Activated B cell treated with CpG ODN at 0.5 μM for 24 hours (primary cell): Measurements from ENCODE around the gene SERPINI1. TPM values are rescaled to one million over a fixed set of nuclear protein-coding genes. Genes with fewer than 3 reads are reported as not detected.
A peak's percentile ranks its signal among the peaks of the same experiment; 100 is the strongest.

Source experiments
- ATAC-seq: fragments of 200-7000 bp; cut with Tn5 transposase; one replicate; pipeline ENCODE4 v1.10.0; 2021; ENCODE audit warnings: low read depth, mild to moderate bottlenecking, moderate library complexity
- CTCF ChIA-PET: fragments of 350-600 bp; sonication (Branson Sonifier 250); formaldehyde crosslinking; loops from one replicate; lab custom pipeline; 2021; ENCODE audit warnings: antibody characterized with exemption; lab: Charles Lee
- POLR2A ChIA-PET: fragments of 350-600 bp; sonication (Branson Sonifier 250); formaldehyde crosslinking; loops from one replicate; lab custom pipeline; 2021; ENCODE audit warnings: antibody characterized with exemption; lab: Charles Lee
- DNase-seq: peaks from one replicate; pipeline ENCODE4 v3.0.0; 2022
- H3K27ac Mint-ChIP-seq: one replicate; pipeline ENCODE4 v1.8.0; 2020; ENCODE audit warnings: mixed read lengths
- H3K27me3 Mint-ChIP-seq: one replicate; pipeline ENCODE4 v1.8.0; 2021; ENCODE audit warnings: mixed read lengths
- H3K36me3 Mint-ChIP-seq: one replicate; pipeline ENCODE4 v1.8.0; 2021; ENCODE audit warnings: low read depth, mixed read lengths
- H3K4me1 Mint-ChIP-seq: one replicate; pipeline ENCODE4 v1.8.0; 2021; ENCODE audit warnings: mixed read lengths
- H3K4me3 Mint-ChIP-seq: one replicate; pipeline ENCODE4 v1.8.0; 2020; ENCODE audit warnings: mild to moderate bottlenecking, mixed read lengths
- H3K9me3 Mint-ChIP-seq: one replicate; pipeline ENCODE4 v1.8.0; 2020; ENCODE audit warnings: mixed read lengths
- intact Hi-C: fragments of 100-400 bp; cut with micrococcal nuclease; formaldehyde crosslinking; loops from one replicate; pipeline ENCODE4 v1.15.1; 2024
- total RNA-seq: library from RNA; stranded (reverse); gene quantifications from 2 replicates; pipeline ENCODE4 v1.2.3, GENCODE V29; 2022
- TF ChIP-seq, protein P1 (sequence below): fragments of 200-600 bp; IDR thresholded peaks from one replicate; pipeline ENCODE4 v1.8.0; 2022; ENCODE audit warnings: antibody characterized with exemption, mild to moderate bottlenecking

Gene SERPINI1
- total RNA-seq, 1 donor from 2014 or later: 1.8 TPM

DNA sequence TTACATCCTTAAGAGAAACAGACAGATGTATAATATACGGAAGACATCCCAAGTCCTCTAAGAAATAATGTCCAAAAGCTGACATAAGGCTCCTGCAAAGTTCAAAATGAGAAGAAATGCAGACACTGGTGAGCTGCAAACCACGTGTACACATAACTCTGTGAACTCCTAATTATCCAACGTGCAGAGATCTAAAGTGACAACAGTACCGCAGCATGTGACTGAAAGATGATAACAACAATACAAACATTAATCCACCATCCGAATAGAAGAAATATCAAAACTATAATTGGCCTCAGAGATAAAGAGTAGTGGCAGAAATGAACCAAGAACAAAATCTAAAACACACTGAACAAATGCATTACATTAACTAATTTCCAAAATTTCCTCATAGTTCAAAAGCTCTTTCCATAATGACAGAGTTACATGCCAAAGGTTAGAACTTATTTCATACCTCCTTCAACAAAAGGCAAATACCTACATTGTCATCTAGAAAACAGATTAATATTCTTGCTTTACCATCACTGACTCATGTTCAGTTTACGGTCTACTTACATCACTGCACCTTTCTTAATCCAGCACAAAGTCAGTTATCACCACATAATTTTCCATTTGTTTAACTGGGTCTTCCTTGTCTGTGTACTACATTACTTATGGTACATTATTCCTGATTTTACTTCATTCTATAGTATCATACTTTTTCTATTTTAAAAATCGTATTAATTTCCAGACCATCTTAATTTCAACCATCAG is 3.0 kb upstream of the SERPINI1 start:
- TF ChIP-seq, protein P1, sequence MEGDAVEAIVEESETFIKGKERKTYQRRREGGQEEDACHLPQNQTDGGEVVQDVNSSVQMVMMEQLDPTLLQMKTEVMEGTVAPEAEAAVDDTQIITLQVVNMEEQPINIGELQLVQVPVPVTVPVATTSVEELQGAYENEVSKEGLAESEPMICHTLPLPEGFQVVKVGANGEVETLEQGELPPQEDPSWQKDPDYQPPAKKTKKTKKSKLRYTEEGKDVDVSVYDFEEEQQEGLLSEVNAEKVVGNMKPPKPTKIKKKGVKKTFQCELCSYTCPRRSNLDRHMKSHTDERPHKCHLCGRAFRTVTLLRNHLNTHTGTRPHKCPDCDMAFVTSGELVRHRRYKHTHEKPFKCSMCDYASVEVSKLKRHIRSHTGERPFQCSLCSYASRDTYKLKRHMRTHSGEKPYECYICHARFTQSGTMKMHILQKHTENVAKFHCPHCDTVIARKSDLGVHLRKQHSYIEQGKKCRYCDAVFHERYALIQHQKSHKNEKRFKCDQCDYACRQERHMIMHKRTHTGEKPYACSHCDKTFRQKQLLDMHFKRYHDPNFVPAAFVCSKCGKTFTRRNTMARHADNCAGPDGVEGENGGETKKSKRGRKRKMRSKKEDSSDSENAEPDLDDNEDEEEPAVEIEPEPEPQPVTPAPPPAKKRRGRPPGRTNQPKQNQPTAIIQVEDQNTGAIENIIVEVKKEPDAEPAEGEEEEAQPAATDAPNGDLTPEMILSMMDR: no peak
- no peaks in the 10 kb centered on the region for H3K27me3 Mint-ChIP-seq
- no peak for ATAC-seq
- ChIA-PET POLR2A (no interaction called here), CTCF (no interaction called here)
- H3K4me3 Mint-ChIP-seq: peak overlapping the region; percentile 20
- H3K27ac Mint-ChIP-seq: no peak overlapping the region
- no peak for DNase-seq
- H3K36me3 Mint-ChIP-seq: peaks cover 17% of the 10 kb centered on the region
- H3K9me3 Mint-ChIP-seq: no peaks in the 10 kb centered on the region
- intact Hi-C loops: no loop called here
- peaks cover 42% of the 10 kb centered on the region for H3K4me1 Mint-ChIP-seq

DNA sequence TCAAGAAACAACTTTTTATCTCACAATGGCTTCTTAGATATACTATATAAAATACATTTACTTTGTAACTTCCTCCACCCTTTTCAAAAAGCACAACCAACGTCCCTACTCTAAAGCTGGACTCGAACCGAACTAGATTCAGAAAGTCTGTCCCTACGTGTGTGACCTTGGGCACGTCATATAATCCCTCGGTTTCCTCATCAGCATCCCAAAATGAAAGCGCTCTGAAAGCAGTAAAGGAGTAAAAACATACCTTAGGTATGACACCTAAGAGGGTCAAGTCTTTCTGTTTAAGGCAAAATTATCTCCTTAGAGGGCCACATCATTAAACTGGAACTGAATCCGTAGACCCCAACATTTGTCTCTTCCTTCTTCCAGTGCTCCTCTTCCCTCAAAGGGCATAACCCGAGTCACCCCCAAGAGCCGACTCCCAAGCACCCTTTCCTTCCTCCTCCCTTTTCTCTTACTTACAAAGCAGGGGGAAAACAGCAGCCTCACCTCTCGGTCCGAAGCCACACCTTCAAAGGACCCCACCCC is 1.5 kb upstream of the SERPINI1 start:
- Mint-ChIP-seq H3K27ac (no peak overlapping the region), H3K36me3 (peaks cover 12% of the 10 kb centered on the region), H3K27me3 (no peaks in the 10 kb centered on the region), H3K9me3 (no peaks in the 10 kb centered on the region), H3K4me3 (no peak overlapping the region), H3K4me1 (peaks cover 34% of the 10 kb centered on the region)
- CTCF ChIA-PET: no interaction called here
- DNase-seq (no peak), ATAC-seq (no peak)
- intact Hi-C loops: loop anchor here (1.0 to 2.0 kb wide), 5 partner anchors 19 to 361 kb away; partner anchors contain the start of genes GOLIM4 and ZBBX
- TF ChIP-seq, protein P1: no peak
- POLR2A ChIA-PET: no interaction called here

DNA sequence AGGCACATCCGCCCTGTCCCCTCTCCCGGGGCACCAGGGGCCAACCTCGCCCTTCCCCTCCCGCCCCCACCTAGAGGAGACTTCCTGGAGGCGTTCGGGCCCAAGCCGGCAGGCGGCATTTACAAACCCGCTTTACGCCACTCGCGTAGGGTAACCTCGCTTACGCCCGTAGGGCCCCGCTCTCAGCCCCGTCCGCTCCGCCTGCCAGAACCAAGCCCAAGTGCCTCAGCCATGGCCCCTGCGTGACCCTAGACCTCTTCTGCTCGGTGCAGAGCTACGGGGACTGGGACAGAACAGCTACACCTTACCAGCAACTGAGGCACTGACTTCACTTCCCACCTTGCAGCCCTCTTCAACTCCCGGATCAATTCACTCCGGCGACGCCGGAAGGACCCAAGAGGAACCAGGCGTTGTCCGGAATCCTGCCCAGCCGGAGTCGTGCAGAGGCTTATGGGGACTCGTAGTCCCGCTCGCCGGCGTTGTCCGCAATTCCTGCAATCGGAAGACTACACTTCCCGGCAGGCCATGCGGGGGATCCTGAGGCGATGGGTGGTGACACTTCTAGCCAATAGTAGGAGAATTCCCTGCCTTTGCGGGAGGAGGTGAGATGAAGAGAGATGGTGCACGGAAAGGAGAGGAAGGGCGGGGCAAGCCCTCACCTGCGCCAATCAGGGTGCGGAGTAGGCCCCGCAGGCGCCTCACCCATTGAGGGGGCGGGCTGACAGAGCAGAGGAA is 856 bp upstream of the SERPINI1 start, which contains the start of gene PDCD10:
PDCD10 (minus strand) TSS at position 395 of the 735 bp plus-strand sequence. CDS start 14,735 bp downstream, outside the sequence.
- DNase-seq (peak; percentile 87), ATAC-seq (peak; percentile 87)
- intact Hi-C loops: loop anchor here (1.0 to 5.0 kb wide), 9 partner anchors 9 to 361 kb away; partner anchors contain the start of genes GOLIM4 and ZBBX
- no peak within 1 kb of the TSS for H3K27ac Mint-ChIP-seq
- H3K4me1 Mint-ChIP-seq: peaks cover 27% of the 10 kb centered on the region
- H3K36me3 Mint-ChIP-seq: peaks cover 12% of the 10 kb centered on the region
- CTCF ChIA-PET: interaction anchor here (1.2 to 1.7 kb wide), 4 partner anchors 15 to 354 kb away, joined by 3 to 10 read pairs (median 6); partner anchors contain the start of gene ZBBX
- H3K9me3 Mint-ChIP-seq: no peaks in the 10 kb centered on the region
- TF ChIP-seq, protein P1: no peak
- POLR2A ChIA-PET: interaction anchor here (1.0 to 3.1 kb wide), 3 partner anchors 15 to 44 kb away, joined by 3 to 21 read pairs (median 9); no protein-coding TSS in a partner anchor
- H3K4me3 Mint-ChIP-seq: no peak within 1 kb of the TSS
- H3K27me3 Mint-ChIP-seq: no peaks in the 10 kb centered on the region

DNA sequence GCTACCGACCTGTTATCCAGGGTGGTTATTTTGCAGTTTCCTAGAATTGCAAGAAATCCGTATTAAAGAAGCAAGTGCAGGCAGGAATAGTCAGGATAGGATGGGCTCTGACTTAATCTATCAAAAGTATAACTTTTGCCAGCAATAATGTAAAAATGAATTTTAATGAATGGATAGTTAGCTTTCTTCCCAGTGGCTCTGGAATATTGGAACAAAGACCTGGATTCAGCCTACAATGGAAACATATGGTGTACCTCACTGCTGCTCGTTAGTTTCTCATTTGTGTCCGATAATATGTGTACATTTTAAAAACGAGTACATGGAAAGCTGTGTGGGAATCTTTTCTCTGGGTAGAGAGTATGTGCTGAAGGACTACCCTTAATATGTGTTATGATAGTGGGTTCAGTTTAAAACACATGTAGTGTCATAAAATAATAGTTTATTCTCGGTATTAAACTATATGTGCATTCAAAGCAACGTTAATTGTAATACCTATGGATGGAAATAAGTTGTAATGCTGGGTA is 805 bp downstream of the SERPINI1 start:
- intact Hi-C loops: loop anchor here (5.0 kb wide), 2 partner anchors 36 to 146 kb away; no protein-coding TSS in a partner anchor
- Mint-ChIP-seq H3K27ac (no peak overlapping the region), H3K36me3 (peaks cover 17% of the 10 kb centered on the region), H3K4me1 (peaks cover 29% of the 10 kb centered on the region), H3K4me3 (no peak overlapping the region), H3K27me3 (no peaks in the 10 kb centered on the region), H3K9me3 (no peaks in the 10 kb centered on the region)
- CTCF ChIA-PET: interaction anchor here (1.5 to 1.7 kb wide), 2 partner anchors 145 to 356 kb away, joined by 7 to 10 read pairs; partner anchors contain the start of gene ZBBX
- TF ChIP-seq, protein P1: no peak
- POLR2A ChIA-PET: interaction anchor here (0.6 to 3.1 kb wide), 5 partner anchors 9 to 211 kb away, joined by 3 to 21 read pairs (median 8); no protein-coding TSS in a partner anchor
- ATAC-seq: no peak
- DNase-seq: no peak
